B cell (primary cell): Measurements from ENCODE around the gene TOMM5. TPM values are rescaled to one million over a fixed set of nuclear protein-coding genes. Genes with fewer than 3 reads are reported as not detected.

ENCODE experiments used
- ATAC-seq: fragments of 200-7000 bp; cut with Tn5 transposase; one replicate; pipeline ENCODE4 v1.10.0; 2021; ENCODE audit warnings: low read depth, mild to moderate bottlenecking, moderate number of reproducible peaks, moderate library complexity
- CTCF ChIA-PET: fragments of 350-600 bp; sonication (Branson Sonifier 250); formaldehyde crosslinking; loops from one replicate; lab custom pipeline; 2021; ENCODE audit warnings: antibody characterized with exemption, inconsistent platforms; lab: Charles Lee
- POLR2A ChIA-PET: fragments of 350-600 bp; sonication (Branson Sonifier 250); formaldehyde crosslinking; loops from one replicate; lab custom pipeline; 2021; ENCODE audit warnings: antibody characterized with exemption; lab: Charles Lee
- DNase-seq: peaks from one replicate; pipeline ENCODE4 v3.0.0; 2013
- H2AFZ ChIP-seq: 2 replicates; pipeline ENCODE4 v1.6.1; 2012; ENCODE audit warnings: mild to moderate bottlenecking, low read depth, low read length; ENCODE audit not compliant: insufficient read depth, poor library complexity, severe bottlenecking
- H3K27ac ChIP-seq, 2 donors: 1 replicate in 1 of 2; 2 replicates in 1 of 2; pipeline ENCODE4 v1.5.1; 2012 to 2013; ENCODE audit warnings: low read length in 2 of 2, mild to moderate bottlenecking in 2 of 2, moderate library complexity in 1 of 2
- H3K27me3 ChIP-seq, 4 experiments: fragments of 200-600 bp in 1 of 4; sonication (generic) in 1 of 4; replicated peaks in 1 of 4; 1 replicate in 2 of 4; 2 replicates in 2 of 4; pipeline versions ENCODE4 v1.6.1 to v1.7.0; 2013 to 2016; ENCODE audit warnings: low read length in 3 of 4, mild to moderate bottlenecking in 2 of 4, mixed read lengths in 1 of 4, moderate library complexity in 1 of 4; ENCODE audit not compliant: insufficient read depth in 4 of 4, control insufficient read depth in 3 of 4; ENCODE audit errors: control extremely low read depth in 1 of 4
- H3K36me3 ChIP-seq, 2 experiments: replicated peaks in 1 of 2; 1 replicate in 1 of 2; 2 replicates in 1 of 2; pipeline versions ENCODE4 v1.6.1 to v1.7.1; 2013; ENCODE audit warnings: low read length in 1 of 2; ENCODE audit not compliant: insufficient read depth in 2 of 2, control insufficient read depth in 1 of 2; ENCODE audit errors: control extremely low read depth in 1 of 2, extremely low read depth in 1 of 2
- H3K4me1 ChIP-seq, 2 donors: fragments of 200-600 bp in 1 of 2; sonication (generic) in 1 of 2; 1 replicate in 1 of 2; 2 replicates in 1 of 2; pipeline versions ENCODE4 v1.5.1 to v1.6.1; 2013 to 2017; ENCODE audit warnings: low read length in 2 of 2; ENCODE audit not compliant: control insufficient read depth in 2 of 2, insufficient read depth in 2 of 2
- H3K4me2 ChIP-seq: replicated peaks from 2 replicates; pipeline ENCODE3; 2012; ENCODE audit warnings: mild to moderate bottlenecking, low read depth, low read length; ENCODE audit not compliant: poor library complexity, severe bottlenecking
- H3K4me3 ChIP-seq, 5 experiments: fragments of 200-600 bp in 1 of 5; sonication (generic) in 1 of 5; 1 replicate in 3 of 5; 2 replicates in 2 of 5; pipeline versions ENCODE4 v1.5.1 to v1.7.0; 2011 to 2016; ENCODE audit warnings: low read length in 4 of 5, mild to moderate bottlenecking in 4 of 5, low read depth in 2 of 5, control low read depth in 1 of 5, moderate library complexity in 1 of 5; ENCODE audit not compliant: insufficient read depth in 1 of 5; ENCODE audit errors: control extremely low read depth in 1 of 5, extremely low read depth in 1 of 5
- H3K79me2 ChIP-seq: fragments of 200-600 bp; sonication (generic); one replicate; pipeline ENCODE4 v1.6.0; 2016; ENCODE audit warnings: low read length; ENCODE audit not compliant: control insufficient read depth, insufficient read depth
- H3K9ac ChIP-seq: fragments of 200-600 bp; sonication (generic); 2 replicates; pipeline ENCODE4 v1.6.1; 2017; ENCODE audit warnings: mild to moderate bottlenecking, low read length, moderate library complexity
- H3K9me3 ChIP-seq, 3 donors: one replicate each; pipeline versions ENCODE4 v1.6.1 to v1.7.1; 2013; ENCODE audit warnings: low read length in 2 of 3; ENCODE audit not compliant: control insufficient read depth in 2 of 3, insufficient read depth in 1 of 3; ENCODE audit errors: control extremely low read depth in 1 of 3
- H4K20me1 ChIP-seq: 2 replicates; pipeline ENCODE4 v1.6.0; 2012; ENCODE audit warnings: mild to moderate bottlenecking, low read length; ENCODE audit not compliant: insufficient read depth, control insufficient read depth, poor library complexity, severe bottlenecking
- H3K27ac Mint-ChIP-seq: one replicate; pipeline ENCODE4 v1.8.0; 2021; ENCODE audit warnings: mixed read lengths
- H3K27me3 Mint-ChIP-seq: one replicate; pipeline ENCODE4 v1.8.0; 2021; ENCODE audit warnings: mixed read lengths
- H3K4me1 Mint-ChIP-seq: one replicate; pipeline ENCODE4 v1.8.0; 2021; ENCODE audit warnings: mixed read lengths
- H3K4me3 Mint-ChIP-seq: one replicate; pipeline ENCODE4 v1.8.0; 2021; ENCODE audit warnings: mixed read lengths
- H3K9me3 Mint-ChIP-seq: one replicate; pipeline ENCODE4 v1.8.0; 2022; ENCODE audit warnings: mixed read lengths; ENCODE audit not compliant: insufficient read depth
- EZH2 ChIP-seq: IDR thresholded peaks from 2 replicates; pipeline ENCODE4 v1.6.1; 2012; ENCODE audit warnings: borderline replicate concordance, low read depth, mild to moderate bottlenecking, moderate library complexity, low read length; ENCODE audit not compliant: insufficient read depth, poor library complexity, severe bottlenecking
- WGBS: methylation state at CpG from one replicate; pipeline ENCODE4 v1.1.5; 2013; ENCODE audit warnings: missing lambda C conversion rate; ENCODE audit not compliant: insufficient coverage; 5-methylcytosine and 5-hydroxymethylcytosine counted together
- intact Hi-C: fragments of 100-400 bp; cut with micrococcal nuclease; formaldehyde crosslinking; loops from one replicate; pipeline ENCODE4 v1.10.0; 2022
- polyA plus RNA-seq: library from polyadenylated mRNA; depleted of rRNA; stranded (reverse); fragments of >200 nt; gene quantifications from 2 replicates; pipeline ENCODE4 v1.2.3, GENCODE V29; 2012
- total RNA-seq, 2 donors: library from RNA; stranded (reverse); fragments of 120-200 nt in 1 of 2; gene quantifications; 1 replicate in 1 of 2; 2 replicates in 1 of 2; pipeline versions ENCODE4 v1.2.3 to v1.2.4, GENCODE V29; 2013 to 2022
- TF ChIP-seq, protein P1 (sequence below): fragments of 200-600 bp; IDR thresholded peaks from one replicate; pipeline ENCODE4 v1.8.0; 2022; ENCODE audit warnings: antibody characterized with exemption, mild to moderate bottlenecking

The TOMM5 gene
- total and polyA plus RNA-seq, 2 donors (not counting 1 experiment from before 2014, with no cell fraction given), result 33.9 to 44.4 TPM

DNA sequence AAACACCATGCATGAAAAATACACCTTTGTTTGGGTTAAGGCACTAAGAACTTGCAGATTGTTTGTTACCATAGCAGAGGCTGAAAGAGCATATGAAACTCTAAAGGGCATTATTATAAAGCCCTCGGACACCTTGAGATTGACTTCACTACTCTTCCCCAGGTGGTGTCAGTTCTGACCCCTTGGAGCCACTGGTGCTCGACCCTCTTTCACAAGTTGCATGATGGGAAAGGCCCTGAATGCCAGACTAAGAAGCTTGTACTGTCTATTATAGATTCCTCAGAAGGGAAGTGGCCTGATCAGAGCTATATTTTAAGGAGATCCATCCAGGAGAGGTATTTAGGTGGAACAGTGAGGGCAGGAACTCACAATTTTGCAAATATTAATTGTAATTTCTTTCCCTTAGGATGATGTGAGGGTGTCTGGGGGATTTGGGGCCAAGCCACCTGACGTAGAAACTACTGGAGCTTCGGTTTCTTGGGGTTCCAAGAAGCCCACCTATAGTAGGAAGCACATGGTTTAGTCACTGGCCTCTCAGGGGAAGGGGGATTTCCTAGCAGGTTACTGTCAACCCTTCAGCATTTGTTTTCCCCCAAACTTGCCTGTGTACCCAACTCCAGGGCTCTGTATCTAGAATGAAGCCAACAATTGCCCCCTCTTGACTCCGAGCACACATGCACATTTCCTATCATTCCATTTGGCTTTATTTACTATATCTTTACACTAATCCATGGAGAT, 32.4 kb downstream of the TOMM5 start:
- H4K20me1 ChIP-seq, result no peaks in the 10 kb centered on the region
- Mint-ChIP-seq H3K27me3 (no peaks in the 10 kb centered on the region), H3K27ac (peak overlapping the region; percentile 22), H3K4me1 (peaks cover 56% of the 10 kb centered on the region), H3K9me3 (peaks cover 7% of the 10 kb centered on the region), H3K4me3 (peak overlapping the region; percentile 54)
- no peak overlapping the region for H3K9ac ChIP-seq
- no peak for ATAC-seq
- no peak for TF ChIP-seq EZH2
- TF ChIP-seq, protein P1, sequence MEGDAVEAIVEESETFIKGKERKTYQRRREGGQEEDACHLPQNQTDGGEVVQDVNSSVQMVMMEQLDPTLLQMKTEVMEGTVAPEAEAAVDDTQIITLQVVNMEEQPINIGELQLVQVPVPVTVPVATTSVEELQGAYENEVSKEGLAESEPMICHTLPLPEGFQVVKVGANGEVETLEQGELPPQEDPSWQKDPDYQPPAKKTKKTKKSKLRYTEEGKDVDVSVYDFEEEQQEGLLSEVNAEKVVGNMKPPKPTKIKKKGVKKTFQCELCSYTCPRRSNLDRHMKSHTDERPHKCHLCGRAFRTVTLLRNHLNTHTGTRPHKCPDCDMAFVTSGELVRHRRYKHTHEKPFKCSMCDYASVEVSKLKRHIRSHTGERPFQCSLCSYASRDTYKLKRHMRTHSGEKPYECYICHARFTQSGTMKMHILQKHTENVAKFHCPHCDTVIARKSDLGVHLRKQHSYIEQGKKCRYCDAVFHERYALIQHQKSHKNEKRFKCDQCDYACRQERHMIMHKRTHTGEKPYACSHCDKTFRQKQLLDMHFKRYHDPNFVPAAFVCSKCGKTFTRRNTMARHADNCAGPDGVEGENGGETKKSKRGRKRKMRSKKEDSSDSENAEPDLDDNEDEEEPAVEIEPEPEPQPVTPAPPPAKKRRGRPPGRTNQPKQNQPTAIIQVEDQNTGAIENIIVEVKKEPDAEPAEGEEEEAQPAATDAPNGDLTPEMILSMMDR, result no peak
- ChIA-PET CTCF (no interaction called here), POLR2A (interaction anchor here (0.6 to 1.3 kb wide), 3 partner anchors 15 to 191 kb away, joined by 3 to 5 read pairs (median 3); no protein-coding TSS in a partner anchor)
- no peak for DNase-seq
- peaks cover 0 to 16% (median 13%) of the 10 kb centered on the region in 3 donors for H3K9me3 ChIP-seq
- no peaks in the 10 kb centered on the region for H3K27me3 ChIP-seq
- peaks cover 0 to 4% of the 10 kb centered on the region in 2 experiments for H3K36me3 ChIP-seq
- WGBS, result 76% methylated on average over 3 of the region's 5 CpGs
- peaks cover 22 to 48% of the 10 kb centered on the region in 2 donors for H3K4me1 ChIP-seq
- no peak overlapping the region for H3K4me3 ChIP-seq
- H2AFZ ChIP-seq, result no peak overlapping the region
- intact Hi-C loops, result no loop called here
- H3K27ac ChIP-seq, result no peak overlapping the region
- peaks cover 24% of the 10 kb centered on the region for H3K79me2 ChIP-seq
- no peak overlapping the region for H3K4me2 ChIP-seq

DNA sequence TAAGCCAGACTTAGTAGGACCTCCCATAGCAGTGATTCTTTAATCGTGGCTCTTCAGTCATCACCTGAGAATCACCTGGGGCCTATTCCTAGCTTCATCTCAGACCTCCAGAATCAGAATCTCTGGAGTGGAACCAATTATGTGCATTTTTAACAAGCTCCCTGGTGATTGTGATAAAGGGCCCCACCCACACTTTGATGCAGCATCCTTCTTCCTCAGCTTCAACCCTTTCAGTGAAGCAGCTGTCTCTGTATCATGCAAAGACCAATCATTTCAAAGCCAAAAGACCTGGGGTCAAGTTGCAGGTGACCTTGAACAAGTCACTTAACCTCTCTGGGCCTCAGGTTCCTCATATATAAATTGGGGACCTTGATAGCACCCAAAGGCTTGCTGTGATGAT, 33.3 kb downstream of the TOMM5 start:
- Mint-ChIP-seq H3K9me3 (peaks cover 6% of the 10 kb centered on the region), H3K4me3 (no peak overlapping the region), H3K27ac (no peak overlapping the region), H3K4me1 (peaks cover 48% of the 10 kb centered on the region), H3K27me3 (no peaks in the 10 kb centered on the region)
- Histone ChIP-seq H3K4me1 (peaks cover 18 to 39% of the 10 kb centered on the region in 2 donors), H4K20me1 (no peaks in the 10 kb centered on the region), H3K4me3 (no peak overlapping the region), H3K27me3 (no peaks in the 10 kb centered on the region), H3K9me3 (peaks cover 0 to 8% (median 8%) of the 10 kb centered on the region in 3 donors), H3K79me2 (peaks cover 20% of the 10 kb centered on the region), H3K36me3 (peaks cover 0 to 2% of the 10 kb centered on the region in 2 experiments), H3K27ac (no peak overlapping the region), H3K4me2 (no peak overlapping the region), H2AFZ (no peak overlapping the region), H3K9ac (no peak overlapping the region)
- no peak for ATAC-seq
- intact Hi-C loops, result no loop called here
- ChIA-PET POLR2A (interaction anchor here (0.6 to 1.3 kb wide), 2 partner anchors 11 to 16 kb away, joined by 3 read pairs; no protein-coding TSS in a partner anchor), CTCF (interaction anchor here (0.7 kb wide), 1 partner anchor 345 kb away, joined by 3 read pairs; no protein-coding TSS in a partner anchor)
- no peak for TF ChIP-seq EZH2
- TF ChIP-seq, protein P1, result no peak
- no peak for DNase-seq
- no CpG with 5 or more reads among the region's 1 CpG for WGBS
